GM12864 (cell line): ENCODE measurements around the gene RPP25L.

Experiments
- DNase-seq: peaks from one replicate; pipeline ENCODE4 v3.0.0-alpha.2; 2011; ENCODE audit warnings: low read depth
- H3K4me3 ChIP-seq: 2 replicates; pipeline ENCODE4 v1.5.1; 2011; ENCODE audit warnings: mild to moderate bottlenecking, low read depth, low read length, control low read depth
- CTCF ChIP-seq: IDR thresholded peaks from 2 replicates; pipeline ENCODE4 v1.5.1; 2011; ENCODE audit warnings: low read depth, mild to moderate bottlenecking, moderate library complexity, low read length, control low read depth, inconsistent platforms; ENCODE audit errors: missing control alignments

The RPP25L gene

GRCh38 chr9:34611811-34612787, at the start of gene RPP25L:
Gene RPP25L, minus strand, starts transcription at chr9:34612097. Its CDS starts 801 bp downstream, at chr9:34611296.
- TF ChIP-seq CTCF, result no peak
- no peak for DNase-seq

DNA sequence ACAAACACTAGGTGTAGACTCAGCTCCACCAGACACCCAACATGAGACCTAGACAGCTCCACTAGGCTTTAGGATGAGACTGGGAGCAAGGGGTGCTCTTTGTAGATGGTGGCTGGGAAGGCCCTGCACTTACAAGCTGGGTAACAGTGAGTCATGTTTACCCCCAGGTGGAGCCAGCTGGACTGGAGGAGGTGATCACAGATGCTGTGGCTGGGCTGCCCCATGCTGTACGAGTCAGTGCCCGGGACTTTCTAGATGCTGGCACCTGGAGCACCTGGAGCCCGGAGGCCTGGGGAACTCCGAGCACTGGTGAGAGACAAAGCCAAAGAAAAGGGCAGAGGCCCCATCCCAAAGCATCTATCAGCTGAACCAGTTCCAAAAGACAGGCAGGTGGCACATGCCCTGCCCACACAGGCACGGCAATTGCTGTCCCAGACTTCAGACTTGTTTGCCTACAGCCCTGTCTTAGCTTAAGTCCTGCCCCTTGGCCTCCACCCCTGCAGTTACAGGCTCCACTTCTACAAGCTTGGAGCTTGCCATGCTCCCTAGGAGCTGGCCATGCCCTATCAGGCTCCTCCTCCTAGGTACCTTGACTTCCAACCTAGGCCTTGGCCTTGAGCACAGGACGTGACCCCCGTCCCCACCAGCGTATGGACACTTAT, 47.8 kb upstream of the RPP25L start:
- H3K4me3 ChIP-seq, result no peak overlapping the region
- TF ChIP-seq CTCF, result no peak
- no peak for DNase-seq

More at GRCh38 chr9:34611811-34612787, at the start of gene RPP25L:
- peak within 1 kb of the TSS; percentile 72 for H3K4me3 ChIP-seq

- TF ChIP-seq CTCF, result no peak
- DNase-seq, result no peak
- no peak overlapping the region for H3K4me3 ChIP-seq
Measured at GRCh38 chr9:34658461-34658860, 46.6 kb upstream of the RPP25L start.

GRCh38 chr9:34656992-34657391, 45.1 kb upstream of the RPP25L start:
- no peak overlapping the region for H3K4me3 ChIP-seq
- TF ChIP-seq CTCF, result no peak
- no peak for DNase-seq

DNA sequence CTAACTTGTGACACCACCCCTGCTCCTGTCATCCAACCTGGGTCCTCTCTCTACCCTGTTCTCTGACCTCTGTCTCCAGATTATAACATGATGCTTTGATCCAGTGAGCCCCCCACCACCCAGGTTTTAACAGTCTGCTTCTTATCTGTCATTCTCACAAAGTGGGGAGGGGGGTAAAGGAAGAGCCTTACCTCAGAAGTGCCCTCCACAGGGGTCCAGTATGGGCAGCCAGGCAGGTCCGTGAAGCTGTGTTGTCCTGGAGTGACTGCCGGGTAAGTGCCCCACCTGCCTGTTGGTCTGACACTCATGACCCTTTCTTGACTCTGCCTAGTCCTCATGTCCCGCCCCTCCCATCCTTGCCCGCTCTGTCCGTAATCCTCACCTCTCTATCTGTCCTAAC, 43.5 kb upstream of the RPP25L start:
- no peak for DNase-seq
- no peak for TF ChIP-seq CTCF
- no peak overlapping the region for H3K4me3 ChIP-seq

GRCh38 chr9:34654323-34655051, 42.6 kb upstream of the RPP25L start:
- no peak for DNase-seq
- H3K4me3 ChIP-seq, result no peak overlapping the region
- no peak for TF ChIP-seq CTCF
